NOMO-1 treated with dmso at 0.1 percent for 144 hours (cell line): ENCODE measurements around the gene OR6F1.
"Not testable (repeated sequence)": the region's sequence is repeated elsewhere in the genome, so short reads cannot be mapped to it uniquely, and the experiment has no call there.

Source experiments
- DNase-seq: peaks from one replicate; lab custom pipeline; 2025; ENCODE audit not compliant: unreplicated experiment; lab: John Stamatoyannopoulos, UW

OR6F1 gene

GRCh38 chr1:247716546-247716945 lies at the start of gene OR6F1:
Gene OR6F1 (minus strand): TSS chr1:247716646. CDS start chr1:247712755, 3,891 bp downstream.
- no peak for DNase-seq

- no peak for DNase-seq
Measured at GRCh38 chr1:247760456-247760855, 44.0 kb upstream of the OR6F1 start, which contains the start of gene OR1C1. Gene OR1C1 (minus strand): TSS chr1:247760556. CDS start chr1:247758406, 2,150 bp downstream.

- not testable (repeated sequence) for DNase-seq
Measured at GRCh38 chr1:247754311-247754710, 37.9 kb upstream of the OR6F1 start.

GRCh38 chr1:247749870-247750269 lies 33.4 kb upstream of the OR6F1 start:
- no peak for DNase-seq

GRCh38 chr1:247748041-247748440 lies 31.6 kb upstream of the OR6F1 start, which contains the start of gene OR14A2:
Gene OR14A2 (minus strand): TSS chr1:247748141.
- no peak for DNase-seq

- no peak for DNase-seq
Measured at GRCh38 chr1:247747616-247748015, 31.2 kb upstream of the OR6F1 start.

GRCh38 chr1:247746391-247746935 lies 30.0 kb upstream of the OR6F1 start:
- no peak for DNase-seq

GRCh38 chr1:247742215-247742760 lies 25.8 kb upstream of the OR6F1 start:
- not testable (repeated sequence) for DNase-seq

GRCh38 chr1:247741756-247742155 lies 25.3 kb upstream of the OR6F1 start:
- DNase-seq: no peak

GRCh38 chr1:247740721-247741120 lies 24.3 kb upstream of the OR6F1 start:
- no peak for DNase-seq

- no peak for DNase-seq
Measured at GRCh38 chr1:247738315-247738714, 21.9 kb upstream of the OR6F1 start, which contains the start of gene OR14K1. Gene OR14K1 (plus strand): TSS chr1:247738615. CDS start chr1:247738615, 0 bp downstream.

GRCh38 chr1:247721222-247721621 lies 4.8 kb upstream of the OR6F1 start:
- DNase-seq: no peak

- DNase-seq: no peak
Measured at GRCh38 chr1:247713753-247714152, 2.7 kb downstream of the OR6F1 start.

GRCh38 chr1:247710681-247711080 lies 5.8 kb downstream of the OR6F1 start:
- not testable (repeated sequence) for DNase-seq

- no peak for DNase-seq
Measured at GRCh38 chr1:247701338-247701737, 15.1 kb downstream of the OR6F1 start.

- DNase-seq: no peak
Measured at GRCh38 chr1:247681288-247681897, 35.1 kb downstream of the OR6F1 start.

GRCh38 chr1:247680171-247680570 lies 36.3 kb downstream of the OR6F1 start:
- no peak for DNase-seq

- no peak for DNase-seq
Measured at GRCh38 chr1:247679639-247680038, 36.8 kb downstream of the OR6F1 start, which contains the start of gene OR13G1. Gene OR13G1 (minus strand): TSS chr1:247679739. CDS start chr1:247673041, 6,698 bp downstream.

GRCh38 chr1:247669225-247669624 lies 47.2 kb downstream of the OR6F1 start:
- DNase-seq: no peak
